Stimulated activated naive CD8-positive, alpha-beta T cell treated with anti-CD3 and anti-CD28 coated beads, Interleukin-15, amount 100 ng/mL, for 72 hours (primary cell): ENCODE measurements around the gene KIF3A.

Experiments
- ATAC-seq: fragments of 150-1000 bp; cut with Tn5 transposase; 2 replicates; pipeline ENCODE4 v1.10.0; 2021; ENCODE audit warnings: mild to moderate bottlenecking, moderate library complexity
- DNase-seq, 2 donors: peaks; one replicate each; pipeline ENCODE4 v3.0.0; 2021 to 2022
- H3K27ac Mint-ChIP-seq, 2 donors: one replicate each; pipeline ENCODE4 v1.8.0; 2022; ENCODE audit warnings: mild to moderate bottlenecking in 2 of 2, mixed read lengths in 2 of 2, moderate library complexity in 2 of 2
- H3K27me3 Mint-ChIP-seq: one replicate; pipeline ENCODE4 v1.8.0; 2022; ENCODE audit warnings: mixed read lengths
- H3K4me1 Mint-ChIP-seq: one replicate; pipeline ENCODE4 v1.8.0; 2022; ENCODE audit warnings: mild to moderate bottlenecking, mixed read lengths
- H3K4me3 Mint-ChIP-seq, 2 donors: one replicate each; pipeline ENCODE4 v1.8.0; 2022; ENCODE audit warnings: mild to moderate bottlenecking in 2 of 2, mixed read lengths in 2 of 2, moderate library complexity in 1 of 2
- H3K9me3 Mint-ChIP-seq, 2 donors: one replicate each; pipeline ENCODE4 v1.8.0; 2022; ENCODE audit warnings: mixed read lengths in 2 of 2

Gene KIF3A

GRCh38 chr5:132762246-132763000 lies 25.1 kb upstream of the KIF3A start:
- ATAC-seq = no peak
- H3K4me1 Mint-ChIP-seq = no peaks in the 10 kb centered on the region
- no peak overlapping the region for H3K4me3 Mint-ChIP-seq
- no peaks in the 10 kb centered on the region for H3K27me3 Mint-ChIP-seq
- DNase-seq = no peak
- H3K9me3 Mint-ChIP-seq = no peaks in the 10 kb centered on the region
- no peak overlapping the region for H3K27ac Mint-ChIP-seq

GRCh38 chr5:132761321-132762240 lies 24.2 kb upstream of the KIF3A start:
- ATAC-seq (no peak), DNase-seq (no peak)
- Mint-ChIP-seq H3K9me3 (no peaks in the 10 kb centered on the region), H3K4me3 (no peak overlapping the region), H3K4me1 (no peaks in the 10 kb centered on the region), H3K27me3 (no peaks in the 10 kb centered on the region), H3K27ac (peak overlapping the region in 1 of 2 donors; percentile 8)

GRCh38 chr5:132760601-132761317 lies 23.4 kb upstream of the KIF3A start:
- Mint-ChIP-seq H3K27me3 (no peaks in the 10 kb centered on the region), H3K27ac (peak overlapping the region in 1 of 2 donors; percentile 88), H3K4me3 (no peak overlapping the region), H3K4me1 (no peaks in the 10 kb centered on the region), H3K9me3 (no peaks in the 10 kb centered on the region)
- no peak for ATAC-seq
- no peak for DNase-seq

- Mint-ChIP-seq H3K4me1 (peaks cover 4% of the 10 kb centered on the region), H3K27me3 (no peaks in the 10 kb centered on the region), H3K4me3 (no peak overlapping the region), H3K9me3 (no peaks in the 10 kb centered on the region), H3K27ac (peak overlapping the region in 1 of 2 donors; percentile 88)
- no peak for DNase-seq
- no peak for ATAC-seq
Observed at GRCh38 chr5:132760049-132760420, 22.7 kb upstream of the KIF3A start.

- H3K9me3 Mint-ChIP-seq = no peaks in the 10 kb centered on the region
- H3K4me1 Mint-ChIP-seq = peaks cover 11% of the 10 kb centered on the region
- peak overlapping the region in 1 of 2 donors; percentile 88 for H3K27ac Mint-ChIP-seq
- DNase-seq = peak in 1 of 2 donors; percentile 2
- H3K4me3 Mint-ChIP-seq = no peak overlapping the region
- no peaks in the 10 kb centered on the region for H3K27me3 Mint-ChIP-seq
- ATAC-seq = no peak
Observed at GRCh38 chr5:132759114-132760048, 22.0 kb upstream of the KIF3A start.

- Mint-ChIP-seq H3K9me3 (no peaks in the 10 kb centered on the region), H3K27me3 (no peaks in the 10 kb centered on the region), H3K4me3 (no peak overlapping the region), H3K4me1 (peaks cover 20% of the 10 kb centered on the region), H3K27ac (no peak overlapping the region)
- peak in 1 of 2 donors; percentile 5 for DNase-seq
- ATAC-seq = no peak
Observed at GRCh38 chr5:132758451-132758850, 21.1 kb upstream of the KIF3A start.

- Mint-ChIP-seq H3K27ac (no peak overlapping the region), H3K27me3 (no peaks in the 10 kb centered on the region), H3K4me3 (no peak overlapping the region), H3K9me3 (no peaks in the 10 kb centered on the region), H3K4me1 (peaks cover 36% of the 10 kb centered on the region)
- DNase-seq (peak in 1 of 2 donors; percentile 5), ATAC-seq (no peak)
Observed at GRCh38 chr5:132756542-132756941, 19.2 kb upstream of the KIF3A start.

GRCh38 chr5:132754947-132755346 lies 17.6 kb upstream of the KIF3A start:
- Mint-ChIP-seq H3K4me3 (no peak overlapping the region), H3K27ac (peak overlapping the region in 1 of 2 donors; percentile 13)
- peak; percentile 2 for ATAC-seq

GRCh38 chr5:132754111-132754510 lies 16.8 kb upstream of the KIF3A start:
- H3K4me3 Mint-ChIP-seq = no peak overlapping the region
- peaks cover 60% of the 10 kb centered on the region for H3K4me1 Mint-ChIP-seq
- DNase-seq (peak in 1 of 2 donors; percentile 4), ATAC-seq (no peak)
- no peaks in the 10 kb centered on the region for H3K9me3 Mint-ChIP-seq
- H3K27me3 Mint-ChIP-seq = no peaks in the 10 kb centered on the region
- H3K27ac Mint-ChIP-seq = no peak overlapping the region

More at GRCh38 chr5:132754947-132755346, 17.6 kb upstream of the KIF3A start:
- H3K9me3 Mint-ChIP-seq = no peaks in the 10 kb centered on the region
- H3K4me1 Mint-ChIP-seq = peaks cover 52% of the 10 kb centered on the region
- H3K27me3 Mint-ChIP-seq = no peaks in the 10 kb centered on the region
- peak in 1 of 2 donors; percentile 7 for DNase-seq

GRCh38 chr5:132753135-132753987 lies 16.0 kb upstream of the KIF3A start:
- H3K27ac Mint-ChIP-seq = peak overlapping the region; percentile 48 to 74
- ATAC-seq = peak; percentile 48
- peaks cover 68% of the 10 kb centered on the region for H3K4me1 Mint-ChIP-seq
- H3K27me3 Mint-ChIP-seq = no peaks in the 10 kb centered on the region
- H3K4me3 Mint-ChIP-seq = no peak overlapping the region
- DNase-seq = no peak
- no peaks in the 10 kb centered on the region for H3K9me3 Mint-ChIP-seq

- no peak overlapping the region for H3K4me3 Mint-ChIP-seq
- peak overlapping the region; percentile 8 to 74 for H3K27ac Mint-ChIP-seq
- ATAC-seq = no peak
- DNase-seq = no peak
- peaks cover 74% of the 10 kb centered on the region for H3K4me1 Mint-ChIP-seq
- H3K9me3 Mint-ChIP-seq = no peaks in the 10 kb centered on the region
- H3K27me3 Mint-ChIP-seq = no peaks in the 10 kb centered on the region
Observed at GRCh38 chr5:132752581-132753125, 15.3 kb upstream of the KIF3A start.

- ATAC-seq = no peak
- Mint-ChIP-seq H3K4me3 (no peak overlapping the region), H3K9me3 (no peaks in the 10 kb centered on the region), H3K27ac (peak overlapping the region; percentile 57 to 74), H3K4me1 (peaks cover 74% of the 10 kb centered on the region), H3K27me3 (no peaks in the 10 kb centered on the region)
- no peak for DNase-seq
Observed at GRCh38 chr5:132751971-132752580, 14.7 kb upstream of the KIF3A start.

- Mint-ChIP-seq H3K27ac (peak overlapping the region; percentile 42 to 57), H3K27me3 (no peaks in the 10 kb centered on the region), H3K9me3 (no peaks in the 10 kb centered on the region), H3K4me3 (peak overlapping the region; percentile 11 to 41), H3K4me1 (peaks cover 74% of the 10 kb centered on the region)
- DNase-seq (peak in 1 of 2 donors; percentile 60), ATAC-seq (peak; percentile 45)
Observed at GRCh38 chr5:132751444-132751843, 14.1 kb upstream of the KIF3A start.
